ENCODE data around the gene SMIM27.

DNA sequence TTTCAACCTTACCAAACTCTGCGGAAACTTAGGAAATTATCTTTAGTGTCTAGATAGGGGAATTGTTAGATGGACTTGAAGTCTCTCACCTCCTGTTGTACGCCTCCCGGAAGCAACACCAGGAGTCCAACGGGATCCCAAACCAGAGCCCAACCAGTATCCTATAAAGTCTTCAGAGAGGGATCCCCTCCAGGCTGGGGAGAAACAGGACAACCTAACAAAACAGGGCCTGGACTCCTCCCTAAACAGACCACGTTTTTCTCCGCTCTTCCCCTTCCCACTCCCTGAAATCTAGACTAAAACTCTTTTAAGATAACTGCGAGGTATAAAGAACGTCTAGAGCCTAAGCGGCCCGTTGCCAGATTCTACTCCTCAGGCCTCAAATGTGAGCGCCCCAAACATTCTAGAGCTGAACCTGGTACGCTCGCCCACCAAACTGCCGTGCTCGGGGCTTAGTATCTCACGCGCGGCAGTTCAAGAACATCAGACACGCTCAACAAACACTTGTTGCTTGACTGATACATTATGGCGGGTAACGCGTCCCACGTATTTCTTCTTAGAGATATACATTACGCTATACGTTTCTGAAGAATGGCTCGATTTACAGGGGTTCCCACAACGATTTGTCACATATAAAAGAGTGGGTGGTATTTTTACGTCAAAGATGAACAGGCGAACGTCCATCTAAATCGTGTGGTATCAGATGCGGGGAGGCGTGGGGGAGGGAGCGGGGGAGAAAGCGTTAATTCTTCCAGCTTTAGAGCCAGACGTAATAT is 663 bp upstream of the SMIM27 start:
- TF ChIP-seq, protein P1, sequence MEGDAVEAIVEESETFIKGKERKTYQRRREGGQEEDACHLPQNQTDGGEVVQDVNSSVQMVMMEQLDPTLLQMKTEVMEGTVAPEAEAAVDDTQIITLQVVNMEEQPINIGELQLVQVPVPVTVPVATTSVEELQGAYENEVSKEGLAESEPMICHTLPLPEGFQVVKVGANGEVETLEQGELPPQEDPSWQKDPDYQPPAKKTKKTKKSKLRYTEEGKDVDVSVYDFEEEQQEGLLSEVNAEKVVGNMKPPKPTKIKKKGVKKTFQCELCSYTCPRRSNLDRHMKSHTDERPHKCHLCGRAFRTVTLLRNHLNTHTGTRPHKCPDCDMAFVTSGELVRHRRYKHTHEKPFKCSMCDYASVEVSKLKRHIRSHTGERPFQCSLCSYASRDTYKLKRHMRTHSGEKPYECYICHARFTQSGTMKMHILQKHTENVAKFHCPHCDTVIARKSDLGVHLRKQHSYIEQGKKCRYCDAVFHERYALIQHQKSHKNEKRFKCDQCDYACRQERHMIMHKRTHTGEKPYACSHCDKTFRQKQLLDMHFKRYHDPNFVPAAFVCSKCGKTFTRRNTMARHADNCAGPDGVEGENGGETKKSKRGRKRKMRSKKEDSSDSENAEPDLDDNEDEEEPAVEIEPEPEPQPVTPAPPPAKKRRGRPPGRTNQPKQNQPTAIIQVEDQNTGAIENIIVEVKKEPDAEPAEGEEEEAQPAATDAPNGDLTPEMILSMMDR (IDR thresholded peaks at IDR 0.05; ENCODE audit: poor library complexity), result no peak
- no peak for TF ChIP-seq EZH2 (IDR thresholded peaks at IDR 0.05; ENCODE audit: borderline replicate concordance)
